Cerebellar nuclear complex (tissue), 1 donor: ENCODE data around the gene NBEAL2.
"Not testable (repeated sequence)": the region's sequence is repeated elsewhere in the genome, so short reads cannot be mapped to it uniquely, and the experiment has no call there.

Experiments used
- DNase-seq, 2 experiments: peaks; one replicate each; lab custom pipeline; 2025; lab: John Stamatoyannopoulos, UW

The NBEAL2 gene

DNA sequence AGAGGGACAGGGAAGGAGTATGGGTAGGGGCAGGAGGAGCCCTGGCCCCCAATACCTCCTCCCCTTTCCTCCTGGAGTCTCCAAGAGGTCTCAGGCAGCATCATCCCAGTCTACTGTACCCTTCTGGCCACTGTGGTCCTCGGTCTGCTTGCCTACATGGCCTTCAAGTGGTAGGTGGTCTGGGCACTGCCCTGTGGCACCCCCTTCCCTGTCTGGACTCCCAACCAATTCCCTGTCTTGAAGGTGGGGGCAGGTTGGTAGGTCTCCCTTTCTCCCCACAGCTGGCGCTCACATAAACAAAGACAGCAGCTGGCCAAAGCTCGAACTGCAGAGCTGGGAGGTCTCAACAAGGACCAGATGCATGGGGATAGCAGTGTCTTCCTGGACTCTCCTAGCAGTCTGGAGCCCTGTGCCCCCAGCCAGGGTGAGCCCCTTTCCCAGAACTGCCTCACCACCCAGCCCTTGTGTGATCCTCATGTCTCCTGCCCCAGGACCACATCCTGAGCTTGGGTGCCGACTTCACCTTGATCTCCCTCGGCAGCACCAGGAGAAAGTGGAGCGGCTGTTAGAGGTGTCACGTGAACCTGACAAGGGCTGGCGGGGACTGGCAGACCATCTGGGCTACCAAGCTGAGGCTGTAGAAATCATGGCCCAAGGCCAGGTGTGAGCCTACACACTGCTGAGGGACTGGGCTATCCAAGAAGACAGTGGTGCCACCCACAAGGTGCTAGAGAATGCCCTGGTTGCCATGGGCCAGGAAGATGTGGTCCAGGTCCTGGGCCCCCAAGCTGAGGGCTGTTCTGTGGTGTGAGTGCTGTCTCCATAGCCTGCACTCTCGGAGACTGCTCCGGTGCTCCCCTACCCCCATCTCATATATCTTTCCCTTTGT, 33.1 kb downstream of the NBEAL2 start:
- peak; percentile 83 to 90 for DNase-seq

GRCh38 chr3:47013231-47013630, 33.8 kb downstream of the NBEAL2 start:
- no peak for DNase-seq

DNA sequence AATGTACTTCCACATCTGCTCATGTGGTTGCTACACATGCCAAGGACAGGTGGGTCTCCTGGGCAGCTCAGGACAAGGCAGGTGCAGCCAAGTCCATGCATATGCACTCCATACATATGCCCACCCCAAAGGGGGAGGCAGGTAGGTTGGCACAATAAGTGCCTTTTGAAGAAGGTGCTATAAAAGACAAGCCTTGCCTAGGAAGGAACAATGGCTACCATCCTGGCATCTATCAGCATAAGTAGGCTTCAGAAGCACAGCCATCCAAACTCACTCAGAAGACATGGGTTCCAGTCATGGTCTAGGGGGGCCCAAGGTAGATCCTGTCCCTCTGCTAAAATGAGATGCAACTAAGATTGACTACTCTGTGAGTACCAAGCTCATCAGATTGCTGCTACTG, 34.6 kb downstream of the NBEAL2 start:
- no peak for DNase-seq

GRCh38 chr3:47015151-47015550, 35.7 kb downstream of the NBEAL2 start:
- no peak for DNase-seq

DNA sequence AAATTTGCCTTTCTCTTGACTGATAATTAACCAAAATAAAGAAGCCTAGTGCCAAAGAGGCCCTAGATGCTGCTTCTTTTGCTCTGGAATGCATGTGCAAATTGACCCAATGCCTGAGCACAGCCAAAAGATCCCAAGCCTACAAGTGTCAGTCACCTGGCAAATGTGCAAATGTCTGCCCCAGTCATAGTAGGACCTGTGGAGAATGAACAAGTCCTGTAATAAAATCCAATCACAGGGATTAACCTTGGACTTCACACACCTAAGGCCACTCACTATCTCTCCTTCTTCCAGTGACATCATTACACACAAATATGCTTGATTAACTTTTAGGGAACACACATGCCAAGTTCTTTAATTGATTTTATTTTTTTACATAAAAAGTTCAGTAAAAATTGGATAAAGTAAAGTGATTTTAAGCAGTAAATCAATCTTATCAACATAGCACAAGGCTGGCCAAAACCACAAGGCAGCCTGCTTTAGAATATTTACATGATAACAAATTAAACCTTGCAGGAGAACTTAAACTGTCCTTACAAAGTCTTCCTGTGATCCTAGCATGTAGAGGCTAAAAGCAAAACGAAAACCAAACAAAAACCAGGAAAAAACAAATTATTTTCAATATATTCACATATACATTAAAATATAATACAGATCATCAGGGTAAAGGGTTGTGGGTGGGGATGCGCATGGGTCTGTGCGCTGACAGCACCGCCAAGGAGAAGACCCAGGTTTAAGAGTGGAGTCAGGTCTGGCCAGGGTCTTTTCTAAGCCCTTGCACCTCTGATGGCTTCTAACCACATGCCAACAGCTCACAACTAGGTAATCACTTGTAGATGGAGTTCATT, 36.8 kb downstream of the NBEAL2 start:
- no peak for DNase-seq

DNA sequence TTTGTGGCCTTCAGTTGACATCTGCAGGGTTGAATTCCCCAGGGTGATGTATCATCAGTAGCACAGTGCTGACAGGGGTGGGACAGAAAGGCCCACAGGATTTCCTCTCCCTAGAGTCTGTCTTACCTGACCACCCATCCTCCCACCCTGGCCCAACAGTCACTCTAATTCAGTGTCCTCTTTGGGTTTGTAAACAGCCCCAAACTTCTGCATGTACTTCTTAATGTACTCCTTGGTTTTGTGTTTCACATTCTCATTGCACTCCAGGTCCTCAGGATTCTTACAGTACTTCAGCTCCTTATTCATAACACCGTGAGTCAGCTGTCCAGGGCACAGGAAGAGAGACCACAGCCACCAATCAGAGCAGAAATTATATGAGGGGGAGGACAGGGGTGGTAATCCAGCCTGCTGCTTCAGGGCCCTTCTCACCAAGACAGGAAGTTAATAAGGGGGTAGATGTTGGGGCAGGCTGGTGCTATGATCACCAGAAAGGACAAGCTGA, 37.5 kb downstream of the NBEAL2 start:
- DNase-seq: no peak

- DNase-seq: no peak
Measured at GRCh38 chr3:47017504-47018268, 38.2 kb downstream of the NBEAL2 start.

DNA sequence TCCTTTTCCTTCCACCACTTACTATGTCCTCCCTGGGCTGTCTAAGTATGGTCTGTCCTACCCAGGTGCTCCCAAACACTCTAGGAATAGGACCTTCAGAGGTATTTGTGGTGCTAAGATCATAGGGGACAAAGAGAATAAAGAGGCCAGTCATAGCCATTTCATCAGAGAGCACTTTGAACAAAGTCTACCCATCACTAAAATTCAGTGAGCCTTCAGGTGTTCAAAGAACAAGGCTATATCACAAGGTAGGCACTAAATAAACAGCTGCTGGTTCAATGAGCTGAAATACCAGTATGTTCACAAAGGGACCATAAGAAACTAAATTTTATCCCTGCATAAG, 38.8 kb downstream of the NBEAL2 start:
- no peak for DNase-seq

DNA sequence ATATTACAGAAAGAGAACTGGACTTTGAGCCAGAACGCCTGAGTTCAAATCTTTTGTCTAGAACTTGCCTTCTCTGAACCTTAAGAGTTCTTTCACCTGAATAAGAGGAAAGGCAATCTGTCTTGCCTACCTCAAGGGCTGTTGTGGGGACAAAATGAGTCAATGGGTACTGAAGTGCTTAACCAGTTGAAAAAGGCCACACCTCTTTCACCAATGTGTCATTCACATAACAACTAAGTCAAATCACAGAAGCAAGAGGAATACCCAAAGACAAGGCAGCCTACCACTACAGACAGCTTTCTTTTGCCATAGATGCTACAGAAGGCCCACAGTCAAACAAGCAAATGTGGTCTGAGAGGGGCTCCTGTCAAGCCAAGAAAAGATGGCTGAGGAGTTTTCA, 39.7 kb downstream of the NBEAL2 start:
- no peak for DNase-seq

DNA sequence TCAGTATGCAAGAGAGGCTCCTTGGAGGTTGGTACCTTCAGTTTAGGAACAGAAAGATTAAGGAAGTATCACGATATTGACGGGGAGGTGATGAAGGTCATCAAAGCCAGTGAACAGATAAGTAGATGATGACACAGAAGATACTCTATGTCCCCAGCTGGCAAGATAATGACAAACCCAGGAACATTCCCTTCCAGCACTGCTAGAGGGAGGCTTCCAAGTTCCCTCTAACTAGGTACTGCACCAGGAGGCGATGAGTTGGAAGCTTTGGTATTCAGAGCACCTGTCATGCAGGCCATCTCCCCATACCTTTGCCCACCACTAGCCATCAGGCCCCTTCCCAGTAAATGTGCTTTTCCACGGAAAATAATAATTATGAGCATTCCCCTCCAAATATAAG, 40.8 kb downstream of the NBEAL2 start:
- no peak for DNase-seq

DNA sequence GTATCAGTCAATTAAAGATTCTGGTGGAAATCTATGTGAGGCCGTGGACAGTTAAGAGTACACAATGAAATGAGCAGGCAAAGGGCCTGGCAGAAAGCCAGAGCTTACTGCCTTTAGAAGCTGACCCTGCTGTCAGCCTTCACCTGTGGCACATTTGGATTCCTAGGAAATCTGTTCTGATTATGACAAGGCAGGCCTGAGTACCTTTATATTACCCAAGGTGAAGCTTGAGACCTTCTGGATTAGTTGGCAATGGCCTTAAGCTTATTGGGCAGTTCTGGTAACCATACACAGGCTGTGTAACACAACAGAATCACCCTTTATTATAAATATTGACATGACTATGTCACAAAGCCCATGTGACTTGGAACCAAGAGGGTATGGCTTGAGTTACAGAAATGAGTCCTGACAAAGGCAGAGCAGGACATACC, 43.2 kb downstream of the NBEAL2 start:
- DNase-seq: no peak

DNA sequence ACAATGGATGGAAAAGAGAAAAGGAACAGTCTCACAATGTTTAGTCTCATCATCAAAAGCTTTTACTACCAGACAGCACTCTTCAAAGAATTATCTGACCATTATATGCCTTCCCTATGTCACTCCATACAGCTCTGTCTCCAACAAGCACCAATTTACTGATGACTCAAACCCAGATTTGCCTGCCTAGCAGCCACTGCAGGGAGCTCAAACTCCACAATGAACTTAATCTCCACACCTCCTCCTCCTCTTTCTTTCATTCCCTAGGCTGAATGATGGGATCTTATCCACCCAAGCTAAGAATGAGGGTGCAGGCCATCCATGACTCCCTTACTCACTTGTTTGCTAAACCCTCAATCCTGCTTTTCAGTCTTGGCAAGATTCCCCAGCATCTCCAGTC, 45.5 kb downstream of the NBEAL2 start:
- DNase-seq: no peak

DNA sequence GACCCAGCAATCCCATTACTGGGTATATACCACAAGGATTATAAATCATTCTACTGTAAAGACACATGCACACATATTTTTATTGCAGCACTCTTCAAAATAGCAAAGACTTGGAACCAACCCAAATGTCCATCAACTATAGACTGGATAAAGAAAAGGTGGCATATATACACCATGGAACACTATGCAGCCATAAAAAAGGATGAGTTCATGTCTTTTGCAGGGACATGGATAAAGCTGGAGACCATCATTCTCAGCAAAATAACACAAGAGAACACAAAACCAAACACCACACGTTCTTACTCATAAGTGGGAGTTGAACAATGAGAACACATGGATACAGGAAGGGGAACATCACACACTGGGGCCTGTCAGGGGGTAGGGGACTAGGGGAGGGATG, 47.0 kb downstream of the NBEAL2 start:
- not testable (repeated sequence) for DNase-seq

DNA sequence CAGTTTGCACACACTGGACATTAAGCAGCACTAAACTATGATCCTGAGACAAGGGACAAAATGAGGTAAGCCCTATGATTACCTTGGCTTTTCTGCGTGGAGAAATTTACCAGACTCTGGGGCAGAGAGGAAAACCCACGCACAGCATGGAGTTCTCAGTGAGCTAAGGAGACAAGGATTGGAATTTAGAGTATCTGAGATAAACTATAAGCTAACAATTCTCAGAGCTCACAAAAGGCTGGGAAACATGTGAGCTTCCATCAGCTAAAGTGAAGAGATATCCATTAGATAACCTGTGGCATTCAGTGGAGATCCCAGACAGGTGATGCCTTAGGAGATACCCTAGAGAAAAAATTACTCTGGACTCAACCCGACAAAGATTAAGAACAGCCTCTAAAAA, 48.7 kb downstream of the NBEAL2 start:
- no peak for DNase-seq

- no peak for DNase-seq
Measured at GRCh38 chr3:47028667-47029066, 49.2 kb downstream of the NBEAL2 start.

DNA sequence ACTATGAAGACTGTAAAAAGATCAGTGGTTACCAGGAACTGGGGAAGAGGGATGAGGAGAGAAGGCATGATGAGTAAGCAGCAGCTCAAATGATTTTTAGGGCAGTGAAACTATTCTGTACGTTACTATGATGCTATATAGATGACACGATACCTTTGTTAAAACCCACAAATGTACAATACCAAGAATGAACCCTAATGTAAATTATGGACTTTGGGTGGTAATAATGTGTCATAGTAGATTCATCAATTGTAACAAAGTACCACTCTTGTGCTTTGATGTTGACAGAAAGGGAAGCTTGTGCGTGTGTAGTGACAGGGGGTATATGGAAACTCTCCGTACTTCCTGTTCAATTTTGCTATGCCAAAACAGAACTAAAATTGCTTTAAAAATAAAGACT, 51.6 kb downstream of the NBEAL2 start:
- DNase-seq: not testable (repeated sequence)

DNA sequence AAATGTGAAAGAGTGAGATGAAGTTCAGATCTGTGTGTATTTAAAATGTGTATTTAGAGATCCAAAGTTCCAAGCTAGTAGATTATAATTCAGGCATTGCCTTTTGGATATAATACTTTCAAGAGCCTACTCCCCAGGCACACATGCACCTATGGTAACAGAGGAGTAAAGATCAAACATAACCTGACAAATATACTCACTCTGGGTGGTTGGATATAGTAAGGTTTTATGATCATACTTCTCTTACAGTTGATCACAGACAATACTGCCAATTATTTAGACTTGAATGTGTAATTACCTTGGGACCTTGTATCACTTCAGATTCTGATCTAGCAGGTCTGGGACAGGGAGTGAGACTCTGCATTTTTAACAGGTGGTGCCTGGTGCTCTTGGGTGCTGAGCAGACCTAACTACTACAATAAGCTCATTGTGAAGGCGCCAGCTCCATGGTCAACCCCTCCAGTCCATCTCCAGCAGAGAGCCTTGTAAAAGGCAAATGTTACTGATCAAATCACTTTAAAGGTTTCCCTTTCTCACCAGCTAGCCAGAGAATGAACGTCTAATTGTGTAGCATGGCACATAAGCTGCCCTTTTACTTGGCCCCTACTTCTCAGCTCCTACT, 55.5 kb downstream of the NBEAL2 start:
- DNase-seq: no peak

GRCh38 chr3:47035645-47036044, 56.2 kb downstream of the NBEAL2 start:
- no peak for DNase-seq

DNA sequence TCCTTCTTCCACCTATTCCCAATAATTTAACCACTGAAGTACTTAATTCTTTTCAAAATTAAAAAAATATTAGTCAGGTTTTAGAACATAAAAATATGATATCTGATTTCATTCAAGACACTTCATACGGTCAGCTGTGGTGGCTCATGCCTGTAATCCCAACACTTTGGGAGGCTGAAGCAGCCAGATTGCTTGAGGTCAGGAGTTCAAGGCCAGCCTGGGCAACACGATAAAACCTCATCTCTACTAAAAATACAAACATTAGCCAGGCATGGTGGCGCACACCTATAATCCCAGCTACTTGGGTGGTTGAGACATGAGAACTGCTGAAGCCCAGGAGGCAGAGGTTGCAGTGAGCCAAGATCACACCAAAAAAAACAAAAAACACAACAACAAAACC, 56.7 kb downstream of the NBEAL2 start:
- no peak for DNase-seq

- not testable (repeated sequence) for DNase-seq
Measured at GRCh38 chr3:47037302-47037701, 57.8 kb downstream of the NBEAL2 start.

DNA sequence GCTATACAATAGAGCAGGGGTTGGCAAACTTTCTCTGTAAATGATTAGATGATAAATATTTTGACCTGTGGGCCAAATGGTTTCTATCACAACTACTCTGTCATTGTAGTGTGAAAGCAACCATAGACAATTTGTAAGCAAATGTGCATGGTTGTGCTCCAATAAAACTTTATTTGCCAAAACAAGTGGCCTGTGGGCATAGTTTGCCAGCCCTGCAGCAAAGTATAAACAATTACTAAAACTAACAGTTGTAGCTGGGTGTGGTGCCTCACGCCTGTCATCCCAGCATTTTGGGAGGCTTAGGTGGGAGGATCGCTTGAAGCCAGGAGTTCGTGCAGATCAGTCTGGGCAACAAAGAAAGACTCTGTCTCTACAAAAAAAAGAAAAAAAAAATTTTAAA, 61.6 kb downstream of the NBEAL2 start:
- no peak for DNase-seq
